NCI-H2196 (cell line): ENCODE results near the gene HSPA12B.

Experiments
- DNase-seq: peaks from one replicate; lab custom pipeline; 2025; ENCODE audit not compliant: unreplicated experiment; lab: John Stamatoyannopoulos, UW

The HSPA12B gene

GRCh38 chr20:3764659-3765058 lies 32.2 kb downstream of the HSPA12B start:
- no peak for DNase-seq

- DNase-seq = no peak
Observed at GRCh38 chr20:3765171-3765882, 32.8 kb downstream of the HSPA12B start.

- no peak for DNase-seq
Observed at GRCh38 chr20:3766422-3767109, 34.1 kb downstream of the HSPA12B start.

- no peak for DNase-seq
Observed at GRCh38 chr20:3767110-3767426, 34.6 kb downstream of the HSPA12B start.

- peak; percentile 99 for DNase-seq
Observed at GRCh38 chr20:3767427-3768341, 35.2 kb downstream of the HSPA12B start, which contains the start of gene ADISSP. ADISSP (minus strand) TSS chr20:3767753; CDS start chr20:3760100, 7,653 bp downstream.

GRCh38 chr20:3768342-3769130 lies 36.1 kb downstream of the HSPA12B start:
- peak; percentile 75 for DNase-seq

- DNase-seq = no peak
Observed at GRCh38 chr20:3771552-3772058, 39.1 kb downstream of the HSPA12B start.

- no peak for DNase-seq
Observed at GRCh38 chr20:3775457-3776108, 43.1 kb downstream of the HSPA12B start.

GRCh38 chr20:3777381-3777715 lies 44.9 kb downstream of the HSPA12B start:
- DNase-seq = no peak

GRCh38 chr20:3777716-3778629 lies 45.5 kb downstream of the HSPA12B start:
- DNase-seq = no peak

- no peak for DNase-seq
Observed at GRCh38 chr20:3778976-3779375, 46.5 kb downstream of the HSPA12B start.

- peak; percentile 94 for DNase-seq
Observed at GRCh38 chr20:3781153-3781910, 48.8 kb downstream of the HSPA12B start, which contains the start of gene SPEF1. SPEF1 (minus strand) TSS chr20:3781448; CDS start chr20:3781287, 161 bp downstream.

- DNase-seq = no peak
Observed at GRCh38 chr20:3782597-3782996, 50.1 kb downstream of the HSPA12B start.

GRCh38 chr20:3783068-3783489 lies 50.6 kb downstream of the HSPA12B start:
- no peak for DNase-seq

GRCh38 chr20:3783511-3784195 lies 51.2 kb downstream of the HSPA12B start:
- no peak for DNase-seq

GRCh38 chr20:3784216-3784853 lies 51.9 kb downstream of the HSPA12B start:
- DNase-seq = no peak

GRCh38 chr20:3784863-3785239 lies 52.4 kb downstream of the HSPA12B start:
- no peak for DNase-seq
